GM13977 (cell line): ENCODE results near the gene TYR.

Experiments used
- DNase-seq: peaks from one replicate; pipeline ENCODE4 v3.0.0; 2012; ENCODE audit warnings: low spot score
- in situ Hi-C: fragments of 300-500 bp; cut with MboI; formaldehyde crosslinking; loops from one replicate; pipeline ENCODE4 v1.12.0; 2022; ENCODE audit warnings: low sequenced_read_pairs, low pct_unique_long_range_greater_than_20kb, mixed read lengths, inconsistent platforms; ENCODE audit not compliant: unreplicated experiment
- TF ChIP-seq, protein P1 (sequence below): IDR thresholded peaks from 2 replicates; pipeline ENCODE4 v1.5.1; 2012; ENCODE audit warnings: mild to moderate bottlenecking, control low read depth; ENCODE audit not compliant: insufficient read depth; ENCODE audit errors: extremely low read depth, missing control alignments

Gene TYR

DNA sequence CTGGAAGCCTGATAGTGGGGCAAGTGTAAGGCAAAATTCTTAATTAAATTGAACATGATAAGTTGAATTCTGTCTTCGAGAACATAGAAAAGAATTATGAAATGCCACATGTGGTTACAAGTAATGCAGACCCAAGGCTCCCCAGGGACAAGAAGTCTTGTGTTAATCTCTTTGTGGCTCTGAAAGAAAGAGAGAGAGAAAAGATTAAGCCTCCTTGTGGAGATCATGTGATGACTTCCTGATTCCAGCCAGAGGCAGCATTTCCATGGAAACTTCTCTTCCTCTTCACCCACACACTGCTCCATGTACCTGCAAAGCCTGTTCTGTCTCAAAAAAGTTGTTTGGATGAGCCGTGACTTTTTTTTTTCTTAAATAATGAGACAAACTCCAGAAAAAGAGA, 1.9 kb upstream of the TYR start:
- TF ChIP-seq, protein P1, sequence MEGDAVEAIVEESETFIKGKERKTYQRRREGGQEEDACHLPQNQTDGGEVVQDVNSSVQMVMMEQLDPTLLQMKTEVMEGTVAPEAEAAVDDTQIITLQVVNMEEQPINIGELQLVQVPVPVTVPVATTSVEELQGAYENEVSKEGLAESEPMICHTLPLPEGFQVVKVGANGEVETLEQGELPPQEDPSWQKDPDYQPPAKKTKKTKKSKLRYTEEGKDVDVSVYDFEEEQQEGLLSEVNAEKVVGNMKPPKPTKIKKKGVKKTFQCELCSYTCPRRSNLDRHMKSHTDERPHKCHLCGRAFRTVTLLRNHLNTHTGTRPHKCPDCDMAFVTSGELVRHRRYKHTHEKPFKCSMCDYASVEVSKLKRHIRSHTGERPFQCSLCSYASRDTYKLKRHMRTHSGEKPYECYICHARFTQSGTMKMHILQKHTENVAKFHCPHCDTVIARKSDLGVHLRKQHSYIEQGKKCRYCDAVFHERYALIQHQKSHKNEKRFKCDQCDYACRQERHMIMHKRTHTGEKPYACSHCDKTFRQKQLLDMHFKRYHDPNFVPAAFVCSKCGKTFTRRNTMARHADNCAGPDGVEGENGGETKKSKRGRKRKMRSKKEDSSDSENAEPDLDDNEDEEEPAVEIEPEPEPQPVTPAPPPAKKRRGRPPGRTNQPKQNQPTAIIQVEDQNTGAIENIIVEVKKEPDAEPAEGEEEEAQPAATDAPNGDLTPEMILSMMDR, result no peak
- no peak for DNase-seq
- in situ Hi-C loops, result no loop called here

DNA sequence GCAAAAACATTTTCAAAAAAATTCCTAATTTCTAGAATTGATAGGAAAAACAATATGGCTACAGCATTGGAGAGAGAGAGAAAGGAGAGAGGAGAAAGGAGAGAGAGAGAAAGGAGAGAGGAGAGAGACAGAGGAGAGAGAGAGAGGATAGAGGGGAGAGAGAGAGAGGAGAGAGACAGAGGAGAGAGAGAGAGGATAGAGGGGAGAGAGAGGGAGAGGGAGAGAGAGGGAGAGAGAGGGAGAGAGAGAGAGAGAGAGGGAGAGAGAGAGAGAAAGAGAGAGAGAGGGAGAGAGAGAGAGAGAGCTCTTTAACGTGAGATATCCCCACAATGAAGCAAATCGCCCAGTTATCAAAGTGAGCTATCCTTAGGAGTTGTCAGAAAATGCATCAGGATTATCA, 737 bp upstream of the TYR start:
- in situ Hi-C loops, result no loop called here
- DNase-seq, result no peak
- TF ChIP-seq, protein P1, result no peak

DNA sequence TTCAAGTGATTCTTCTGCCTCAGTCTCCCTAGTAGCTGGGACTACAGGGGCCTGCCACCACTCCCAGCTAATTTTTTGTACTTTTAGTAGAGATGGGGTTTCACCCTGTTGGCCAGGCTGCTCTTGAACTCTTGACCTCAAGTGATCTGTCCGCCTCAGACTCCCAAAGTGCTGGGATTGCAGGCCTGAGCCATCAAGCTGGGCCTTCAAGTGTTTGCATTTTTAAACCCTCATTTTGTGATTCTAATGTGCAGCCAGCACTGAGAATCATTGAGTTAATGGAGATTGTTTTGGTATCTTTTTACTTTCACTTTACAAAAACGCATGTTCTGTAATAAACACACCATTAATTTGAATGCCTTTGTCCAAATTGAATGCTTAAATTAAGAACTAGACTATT, 3.4 kb downstream of the TYR start:
- DNase-seq, result no peak
- TF ChIP-seq, protein P1, result no peak
- in situ Hi-C loops, result no loop called here

DNA sequence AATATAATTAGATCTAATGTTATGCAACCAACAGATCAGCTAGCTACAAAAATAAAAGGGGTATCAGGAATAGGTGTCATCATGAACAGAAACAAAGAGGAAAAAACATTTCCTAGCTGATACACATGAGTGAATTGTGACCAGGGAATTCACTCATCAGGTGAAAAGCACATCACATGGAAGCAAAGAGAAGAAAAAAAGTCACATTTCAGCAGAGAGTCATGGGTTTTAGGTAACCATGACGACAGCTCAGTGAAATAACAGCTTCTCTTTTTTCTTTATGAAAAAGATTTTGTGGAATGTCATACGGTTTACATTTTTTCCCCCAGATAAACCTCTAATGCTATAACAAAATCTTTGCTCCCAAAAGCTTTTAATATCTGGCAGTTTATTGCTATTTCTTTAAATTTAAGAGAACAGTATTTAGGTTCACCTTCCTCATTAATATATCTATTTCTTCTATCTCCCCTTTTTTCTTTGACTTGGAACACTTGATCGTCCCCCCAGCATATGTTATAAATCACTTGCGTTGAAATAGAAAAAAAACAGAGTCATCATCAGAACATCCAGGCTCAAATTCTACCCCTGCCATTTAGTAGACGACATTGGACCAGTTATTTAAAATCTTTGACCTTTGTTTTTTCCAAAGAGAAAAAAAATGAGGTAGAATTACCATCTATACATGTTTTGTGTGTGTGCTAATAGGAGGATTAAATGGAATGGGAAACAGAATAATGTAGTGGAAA, 5.3 kb downstream of the TYR start:
- in situ Hi-C loops, result no loop called here
- DNase-seq, result no peak
- TF ChIP-seq, protein P1, result no peak

DNA sequence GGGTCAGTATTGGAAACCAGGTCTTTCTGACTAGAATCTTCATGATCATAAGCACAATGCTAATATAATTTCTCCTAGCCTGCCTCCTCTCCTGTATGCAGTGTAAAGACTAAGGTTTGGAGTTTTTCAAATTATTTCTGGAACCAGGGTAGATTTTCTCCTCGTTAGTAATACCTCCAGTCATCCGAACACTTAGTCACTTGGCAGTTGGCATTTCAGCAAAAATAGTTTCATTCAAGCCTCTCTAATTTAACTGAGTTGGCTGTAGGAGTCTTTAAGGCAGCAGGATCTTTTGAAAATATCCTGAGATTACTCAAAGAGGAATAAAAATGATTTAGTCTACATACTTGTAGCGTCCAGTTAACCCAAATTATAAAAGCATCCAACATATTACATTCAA, 6.3 kb downstream of the TYR start:
- no peak for DNase-seq
- TF ChIP-seq, protein P1, result no peak
- in situ Hi-C loops, result no loop called here

DNA sequence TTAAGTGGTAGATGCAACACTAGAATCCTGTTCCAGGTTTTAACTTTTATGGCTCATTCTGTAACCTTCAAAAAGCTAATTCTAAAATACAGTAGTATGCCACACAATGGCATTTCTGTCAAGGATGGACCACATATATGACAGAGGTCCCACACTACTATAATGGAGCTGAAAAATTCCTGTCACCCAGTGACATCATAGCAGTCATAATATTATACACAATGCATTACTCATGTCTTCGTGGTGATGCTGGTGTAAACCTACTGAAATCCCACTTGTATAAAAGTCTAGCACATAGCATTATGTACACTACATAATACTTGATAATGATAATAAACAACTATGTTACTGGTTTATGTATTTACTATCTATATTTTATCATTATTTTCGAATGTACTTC, 12.1 kb downstream of the TYR start:
- in situ Hi-C loops, result no loop called here
- TF ChIP-seq, protein P1, result no peak
- no peak for DNase-seq
